Endodermal cell (in vitro differentiated cells): ENCODE measurements around the gene NME5. TPM values are rescaled to one million over a fixed set of nuclear protein-coding genes. Genes with fewer than 3 reads are reported as not detected.

Experiments used
- DNase-seq: peaks from one replicate; pipeline ENCODE4 v3.0.0-alpha.2; 2017
- H3K27ac ChIP-seq: 2 replicates; pipeline ENCODE4 v1.5.1; 2013; ENCODE audit warnings: mild to moderate bottlenecking, low read depth, low read length, moderate library complexity
- H3K27me3 ChIP-seq: 2 replicates; pipeline ENCODE4 v1.6.1; 2013; ENCODE audit warnings: mild to moderate bottlenecking, low read length, moderate library complexity; ENCODE audit not compliant: insufficient read depth, control insufficient read depth, poor library complexity, severe bottlenecking
- H3K36me3 ChIP-seq: 2 replicates; pipeline ENCODE4 v1.7.0; 2013; ENCODE audit warnings: mild to moderate bottlenecking, low read length, moderate library complexity; ENCODE audit not compliant: control insufficient read depth, insufficient read depth
- H3K4me1 ChIP-seq: one replicate; pipeline ENCODE4 v1.7.0; 2013; ENCODE audit warnings: low read length; ENCODE audit not compliant: control insufficient read depth, insufficient read depth
- H3K4me3 ChIP-seq: 2 replicates; pipeline ENCODE4 v1.5.1; 2013; ENCODE audit warnings: mild to moderate bottlenecking, low read length, moderate library complexity
- H3K9ac ChIP-seq: 2 replicates; pipeline ENCODE4 v1.6.1; 2013; ENCODE audit warnings: mild to moderate bottlenecking, low read length, moderate library complexity; ENCODE audit not compliant: poor library complexity, severe bottlenecking; ENCODE audit errors: extremely low read depth
- H3K9me3 ChIP-seq: 2 replicates; pipeline ENCODE4 v1.6.1; 2013; ENCODE audit warnings: mild to moderate bottlenecking, low read length, moderate library complexity; ENCODE audit not compliant: control insufficient read depth
- H3K27ac Mint-ChIP-seq: 2 replicates; pipeline ENCODE4 v1.8.0; 2020; ENCODE audit warnings: mixed read lengths
- H3K27me3 Mint-ChIP-seq: 2 replicates; pipeline ENCODE4 v1.8.0; 2021; ENCODE audit warnings: mild to moderate bottlenecking, mixed read lengths; ENCODE audit not compliant: insufficient read depth
- H3K36me3 Mint-ChIP-seq: 2 replicates; pipeline ENCODE4 v1.8.0; 2020; ENCODE audit warnings: low read depth, mixed read lengths
- H3K4me1 Mint-ChIP-seq: 2 replicates; pipeline ENCODE4 v1.8.0; 2020; ENCODE audit warnings: mixed read lengths
- H3K4me3 Mint-ChIP-seq: 2 replicates; pipeline ENCODE4 v1.8.0; 2020; ENCODE audit warnings: mild to moderate bottlenecking, moderate library complexity, mixed read lengths
- H3K9me3 Mint-ChIP-seq: 2 replicates; pipeline ENCODE4 v1.8.0; 2020; ENCODE audit warnings: mild to moderate bottlenecking, mixed read lengths
- CTCF ChIP-seq: fragments of 200-600 bp; sonication (generic); conservative IDR thresholded peaks from 2 replicates; pipeline ENCODE4 v1.5.0; 2021; ENCODE audit warnings: antibody characterized with exemption, mild to moderate bottlenecking
- WGBS, 2 experiments: methylation state at CpG; one replicate each; pipeline versions ENCODE4 v1.1.5 to v1.1.7; 2013; ENCODE audit warnings: missing lambda C conversion rate in 2 of 2, mixed read lengths in 1 of 2; ENCODE audit not compliant: insufficient coverage in 1 of 2, insufficient read length in 1 of 2; 5-methylcytosine and 5-hydroxymethylcytosine counted together
- total RNA-seq, 2 donors: library from RNA; stranded (reverse); fragmentation: NEBNext Ultra II Directional in 1 of 2; extraction: Animal tissue kit (Norgen Biotek cat#: 25700) in 1 of 2; gene quantifications; 2 replicates in 1 of 2; 3 replicates in 1 of 2; pipeline ENCODE4 v1.2.1, GENCODE V29; 2021

NME5 gene
- total RNA-seq, 2 donors from 2014 or later, result 4.7 to 9.2 TPM

- Mint-ChIP-seq H3K4me3 (no peak overlapping the region), H3K27ac (no peak overlapping the region), H3K27me3 (peaks cover 51% of the 10 kb centered on the region), H3K4me1 (peaks cover 40% of the 10 kb centered on the region), H3K36me3 (peaks cover 1% of the 10 kb centered on the region), H3K9me3 (no peaks in the 10 kb centered on the region)
- H3K27ac ChIP-seq, result no peak overlapping the region
- no peak for DNase-seq
- H3K4me3 ChIP-seq, result no peak overlapping the region
- H3K9me3 ChIP-seq, result no peaks in the 10 kb centered on the region
- H3K27me3 ChIP-seq, result peaks cover 15% of the 10 kb centered on the region
- no peaks in the 10 kb centered on the region for H3K36me3 ChIP-seq
- no peak overlapping the region for H3K9ac ChIP-seq
- TF ChIP-seq CTCF, result no peak
- 27% methylated on average over 1 of the region's 1 CpG; no CpG with 5 or more reads in 1 of the 2 experiments for WGBS, 2 experiments
- peaks cover 7% of the 10 kb centered on the region for H3K4me1 ChIP-seq
Measured at GRCh38 chr5:138092301-138092700, 46.9 kb downstream of the NME5 start.

- H3K4me1 ChIP-seq, result peaks cover 7% of the 10 kb centered on the region
- TF ChIP-seq CTCF, result no peak
- no peaks in the 10 kb centered on the region for H3K36me3 ChIP-seq
- Mint-ChIP-seq H3K27me3 (peaks cover 45% of the 10 kb centered on the region), H3K9me3 (no peaks in the 10 kb centered on the region), H3K4me3 (no peak overlapping the region), H3K36me3 (peaks cover 1% of the 10 kb centered on the region), H3K27ac (no peak overlapping the region), H3K4me1 (peaks cover 37% of the 10 kb centered on the region)
- no peak overlapping the region for H3K9ac ChIP-seq
- DNase-seq, result no peak
- WGBS, 2 experiments, result 90 to 100% methylated on average over 2 to 4 of the region's 4 CpGs
- no peak overlapping the region for H3K27ac ChIP-seq
- H3K9me3 ChIP-seq, result no peaks in the 10 kb centered on the region
- no peak overlapping the region for H3K4me3 ChIP-seq
- H3K27me3 ChIP-seq, result peaks cover 11% of the 10 kb centered on the region
Measured at GRCh38 chr5:138091685-138092084, 47.5 kb downstream of the NME5 start.

GRCh38 chr5:138083702-138084101, 55.5 kb downstream of the NME5 start, which contains the start of gene WNT8A:
TSS of gene WNT8A (plus strand) at chr5:138084033. CDS start at chr5:138084128, 95 bp downstream.
- Histone ChIP-seq H3K4me1 (peaks cover 4% of the 10 kb centered on the region), H3K27me3 (no peaks in the 10 kb centered on the region), H3K9ac (no peak within 1 kb of the TSS), H3K27ac (no peak within 1 kb of the TSS), H3K4me3 (no peak within 1 kb of the TSS), H3K9me3 (no peaks in the 10 kb centered on the region), H3K36me3 (no peaks in the 10 kb centered on the region)
- Mint-ChIP-seq H3K27ac (no peak within 1 kb of the TSS), H3K9me3 (no peaks in the 10 kb centered on the region), H3K4me1 (peaks cover 40% of the 10 kb centered on the region), H3K4me3 (no peak within 1 kb of the TSS), H3K36me3 (no peaks in the 10 kb centered on the region), H3K27me3 (peaks cover 7% of the 10 kb centered on the region)
- TF ChIP-seq CTCF, result no peak
- DNase-seq, result peak; percentile 81
- WGBS, 2 experiments, result 47 to 83% methylated on average over 1 to 5 of the region's 5 CpGs
